NCI-H1436 treated with DMSO at 0.1 percent for 48 hours (cell line): ENCODE measurements around the gene RNF182.
"Not testable (repeated sequence)": the region's sequence is repeated elsewhere in the genome, so short reads cannot be mapped to it uniquely, and the experiment has no call there.

Source experiments
- DNase-seq: peaks from one replicate; lab custom pipeline; 2025; lab: John Stamatoyannopoulos, UW

RNF182 gene

DNA sequence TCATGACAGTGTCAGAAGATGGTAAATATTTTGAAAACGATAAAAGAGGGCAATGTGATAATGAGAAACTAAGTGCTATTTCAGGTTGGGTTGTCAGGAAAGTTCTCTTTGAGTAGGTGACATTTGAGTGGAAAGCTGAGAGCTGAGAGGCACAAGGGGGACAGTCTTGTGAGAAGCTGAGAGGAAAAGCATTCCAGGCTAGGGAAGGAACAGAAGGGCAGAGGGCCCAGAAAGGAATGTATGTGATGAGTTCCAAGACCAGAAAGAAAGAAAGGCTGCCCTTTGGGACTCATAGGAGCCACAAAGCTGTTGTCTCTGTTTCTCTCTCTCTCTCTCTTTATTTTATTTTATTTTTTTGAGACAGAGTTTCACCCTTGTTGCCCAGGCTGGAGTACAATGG is 7.6 kb upstream of the RNF182 start:
- DNase-seq: no peak

DNA sequence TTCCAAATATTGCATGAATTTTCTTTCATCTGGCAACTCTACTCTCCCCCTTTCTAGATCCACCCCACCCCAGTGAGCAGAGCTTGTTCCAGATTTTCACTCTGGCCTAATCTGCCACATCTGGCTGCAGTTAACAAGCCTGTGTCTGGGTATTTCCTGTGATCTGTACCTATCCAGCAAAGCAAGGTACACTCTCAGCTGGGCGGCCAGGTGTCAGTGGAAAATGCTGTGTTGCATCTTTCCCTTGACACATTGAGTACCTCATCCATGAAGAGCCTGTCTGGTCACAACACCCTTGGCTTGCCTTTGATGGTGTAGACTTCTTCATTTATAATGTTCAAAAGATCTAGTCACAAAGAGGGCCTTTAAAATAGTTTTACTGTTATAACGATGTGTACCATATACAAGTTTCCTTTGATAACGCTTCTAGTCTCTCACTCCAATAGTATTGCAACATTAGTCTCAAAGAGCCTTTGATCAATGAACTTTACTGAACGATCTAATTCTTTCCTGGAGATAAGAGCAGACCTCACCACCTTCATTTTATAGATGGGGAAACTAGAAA is 6.0 kb upstream of the RNF182 start:
- no peak for DNase-seq

DNA sequence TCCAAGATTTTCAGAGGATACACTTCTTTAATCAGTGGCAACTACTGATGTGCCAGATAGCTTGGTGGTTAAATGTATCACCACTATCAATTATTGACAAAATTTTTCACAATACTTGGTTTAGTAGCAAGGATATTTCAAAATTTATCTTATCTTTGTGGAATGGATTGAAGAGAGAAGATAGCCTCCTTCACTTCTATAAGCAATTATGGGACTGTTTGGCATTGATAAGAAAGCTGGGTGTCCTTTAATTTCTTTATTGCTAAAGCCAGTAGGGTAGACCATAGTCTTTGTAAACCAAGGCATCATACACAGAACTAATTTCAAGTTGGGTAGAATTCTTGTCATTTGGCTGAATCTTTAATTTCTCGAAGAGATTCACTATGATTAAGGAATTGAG is 4.9 kb upstream of the RNF182 start:
- no peak for DNase-seq

DNA sequence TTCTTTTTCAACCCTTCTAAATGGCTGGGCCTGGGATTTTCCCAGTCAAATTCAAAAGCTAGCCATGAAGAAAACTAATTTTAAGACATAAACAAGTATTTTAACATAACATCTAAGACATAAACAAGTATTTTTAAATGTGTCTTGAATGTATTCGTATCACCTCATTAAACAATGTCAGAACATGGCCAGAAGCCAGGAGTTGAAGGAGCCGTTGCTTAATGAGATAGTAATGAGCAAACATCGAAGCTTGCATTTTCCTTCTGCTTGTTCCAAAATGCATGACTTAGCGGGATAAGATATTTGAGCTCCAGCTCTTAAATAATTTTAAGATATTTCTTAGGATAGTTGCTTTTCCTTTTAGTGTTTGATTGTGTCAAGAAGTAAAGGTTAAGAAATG is 4.2 kb upstream of the RNF182 start:
- no peak for DNase-seq

- DNase-seq: no peak
These were observed 2.0 kb upstream of the RNF182 start for GRCh38 chr6:13922750-13923149.

GRCh38 chr6:13923527-13924145 is 1.1 kb upstream of the RNF182 start:
- DNase-seq: no peak

DNA sequence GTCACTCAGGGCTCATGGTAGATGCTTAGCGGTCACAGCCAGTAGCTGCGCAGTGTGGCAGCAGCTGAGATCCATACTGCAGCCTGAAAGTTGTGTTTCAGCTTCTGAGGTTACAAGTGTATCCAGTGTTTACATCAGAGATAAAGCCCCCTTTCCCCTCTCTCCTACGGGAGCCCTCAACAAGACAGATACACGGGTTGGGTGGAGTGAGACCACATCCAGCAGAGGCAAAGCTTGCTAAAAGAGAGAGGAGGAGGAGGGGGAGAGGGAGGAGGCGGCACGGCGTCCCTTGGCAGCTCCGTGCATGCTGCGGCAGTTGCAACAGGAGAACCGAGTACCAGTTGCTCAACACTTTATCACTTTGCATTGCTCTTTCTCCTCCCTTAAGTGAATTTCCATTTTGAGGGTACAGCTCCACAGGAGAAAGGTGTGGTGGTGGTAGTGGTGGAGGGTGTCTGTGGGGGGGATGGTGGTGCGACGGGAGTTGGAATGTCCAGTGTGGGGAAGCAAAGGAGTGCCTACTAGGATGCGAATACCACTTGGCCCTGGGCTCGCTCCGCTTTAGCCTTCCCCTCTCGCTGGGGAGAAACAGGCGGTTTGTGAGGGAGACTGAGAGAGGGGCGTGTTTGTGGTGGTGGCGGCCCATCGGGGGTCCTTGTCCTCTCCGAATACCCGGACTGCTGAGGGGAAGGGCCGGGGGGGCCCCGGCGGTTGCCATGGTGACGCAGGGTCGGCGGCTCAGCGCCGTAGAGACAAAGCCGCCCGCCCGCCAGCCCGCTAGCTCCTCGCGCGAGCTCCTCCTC is 405 bp upstream of the RNF182 start:
- no peak for DNase-seq

GRCh38 chr6:13926378-13926777 is 1.6 kb downstream of the RNF182 start:
- DNase-seq: no peak

DNA sequence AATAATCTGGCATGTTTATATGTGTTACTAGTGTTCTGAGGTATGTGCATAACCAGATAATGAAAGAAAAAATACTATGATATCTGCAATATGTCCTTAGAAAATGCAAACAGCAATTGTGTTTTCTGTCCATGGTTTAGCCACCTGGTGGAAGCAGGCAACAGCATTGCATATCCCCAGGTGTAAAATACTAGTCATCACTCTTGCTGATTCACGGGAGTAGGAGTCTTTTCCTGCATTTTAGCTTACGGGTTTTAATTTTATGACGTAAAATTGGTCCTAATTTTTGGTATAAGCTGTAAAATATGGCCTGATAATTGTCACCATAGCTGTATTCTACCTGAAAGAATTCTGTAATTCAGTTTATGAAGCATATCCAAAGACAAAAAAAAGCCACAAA is 2.5 kb downstream of the RNF182 start:
- DNase-seq: no peak

DNA sequence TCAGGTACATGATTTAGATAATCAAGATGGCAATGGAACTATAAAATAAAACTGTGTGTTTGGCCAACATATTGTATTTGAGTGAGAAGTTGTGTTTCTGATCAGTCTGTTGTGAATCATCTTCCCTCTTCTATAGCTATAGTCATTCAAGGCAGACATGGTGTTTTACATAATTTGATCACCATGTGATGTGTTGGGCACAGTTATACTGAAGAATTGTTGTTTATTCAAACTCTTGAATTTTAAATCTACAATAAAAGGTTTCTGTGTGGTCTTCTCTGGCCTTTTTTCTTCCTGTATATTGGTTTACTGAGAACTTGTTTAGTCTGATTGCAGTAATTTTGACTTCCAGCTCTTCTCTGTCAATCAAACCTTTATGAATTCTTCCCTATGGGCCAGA is 4.4 kb downstream of the RNF182 start:
- DNase-seq: no peak

- DNase-seq: no peak
These were observed 7.1 kb downstream of the RNF182 start for GRCh38 chr6:13931797-13932402.

DNA sequence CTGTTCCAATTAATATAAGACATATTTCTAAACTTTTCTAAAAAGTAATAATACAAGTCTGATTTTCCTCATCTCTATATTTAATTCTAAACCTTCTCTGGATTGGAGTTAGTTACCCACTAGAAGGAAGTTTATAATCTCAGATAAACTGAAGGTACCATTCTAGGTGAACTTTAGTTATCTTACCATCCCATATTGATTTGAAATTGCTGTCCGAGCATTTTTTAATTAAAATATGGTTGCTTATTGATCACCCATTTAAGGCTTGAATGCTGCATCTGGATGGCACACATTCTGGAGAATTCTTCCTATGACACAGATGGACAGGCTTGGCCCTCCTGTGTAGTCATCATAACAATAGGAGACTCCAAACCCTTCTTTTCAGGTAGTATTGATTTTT is 8.0 kb downstream of the RNF182 start:
- no peak for DNase-seq

DNA sequence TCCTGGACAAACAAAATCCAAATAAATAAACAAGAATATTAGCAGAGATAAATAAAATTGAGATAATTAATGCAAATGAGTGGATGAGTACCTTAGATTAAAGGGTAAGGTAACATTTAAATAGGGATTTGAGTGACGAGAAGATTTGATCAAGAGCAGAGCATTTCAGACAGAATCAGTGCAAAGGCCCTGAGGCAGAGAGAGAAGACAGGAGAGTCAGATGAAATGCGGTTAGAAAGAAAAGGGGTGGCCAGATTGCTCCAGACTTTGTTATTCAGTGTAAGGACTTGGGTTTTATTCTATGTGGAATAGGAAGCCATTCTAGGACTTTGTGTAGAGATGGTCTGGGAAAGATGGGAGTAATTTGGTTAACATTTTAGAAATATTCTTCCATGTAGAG is 10.0 kb downstream of the RNF182 start:
- DNase-seq: no peak

DNA sequence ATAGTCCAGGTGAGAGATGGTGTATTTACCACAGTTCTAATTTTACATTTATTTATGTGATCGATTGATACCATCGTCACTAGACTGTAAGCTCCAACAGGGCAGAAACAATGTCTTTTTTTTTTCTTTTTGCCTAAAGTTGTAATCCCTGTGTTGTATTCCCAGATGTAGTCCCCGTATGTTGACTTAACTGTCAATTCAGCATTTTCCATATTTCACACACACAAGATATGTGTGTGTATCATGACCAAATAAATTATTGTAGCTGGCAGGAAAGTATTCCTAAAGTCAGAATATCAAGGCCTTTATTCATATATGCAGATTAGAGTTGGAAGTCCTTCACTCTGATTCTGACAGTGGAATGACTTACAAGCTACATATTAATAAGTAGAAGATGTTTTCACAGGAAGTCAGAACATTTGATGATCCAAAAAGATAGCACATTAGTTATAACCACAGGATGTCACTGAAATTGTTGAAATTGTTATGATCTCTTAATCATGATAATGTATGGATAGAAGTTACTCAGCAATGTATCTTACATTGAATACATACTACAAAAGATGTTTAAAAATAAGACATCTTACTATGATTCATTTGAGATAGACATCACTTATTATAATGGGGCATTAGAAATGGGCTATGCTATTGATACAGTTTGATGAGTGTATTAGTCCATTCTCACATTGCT is 10.6 kb downstream of the RNF182 start:
- no peak for DNase-seq

DNA sequence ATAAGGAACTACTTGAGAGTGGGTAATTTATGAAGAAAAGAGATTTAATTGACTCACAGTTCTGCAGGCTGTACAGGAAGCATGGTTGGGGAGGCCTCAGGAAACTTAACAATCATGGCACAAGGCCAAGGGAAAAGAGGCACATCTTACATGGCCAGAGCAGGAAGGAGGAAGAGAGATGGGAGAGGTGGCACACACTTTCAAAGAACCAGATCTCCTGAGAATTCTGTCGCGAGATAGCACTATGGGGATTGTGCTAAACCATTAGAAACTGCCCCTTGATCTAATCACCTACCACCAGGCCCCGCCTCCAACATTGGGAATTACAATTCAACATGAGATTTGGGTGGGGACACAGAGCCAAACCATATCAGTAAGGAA is 11.1 kb downstream of the RNF182 start:
- not testable (repeated sequence) for DNase-seq

DNA sequence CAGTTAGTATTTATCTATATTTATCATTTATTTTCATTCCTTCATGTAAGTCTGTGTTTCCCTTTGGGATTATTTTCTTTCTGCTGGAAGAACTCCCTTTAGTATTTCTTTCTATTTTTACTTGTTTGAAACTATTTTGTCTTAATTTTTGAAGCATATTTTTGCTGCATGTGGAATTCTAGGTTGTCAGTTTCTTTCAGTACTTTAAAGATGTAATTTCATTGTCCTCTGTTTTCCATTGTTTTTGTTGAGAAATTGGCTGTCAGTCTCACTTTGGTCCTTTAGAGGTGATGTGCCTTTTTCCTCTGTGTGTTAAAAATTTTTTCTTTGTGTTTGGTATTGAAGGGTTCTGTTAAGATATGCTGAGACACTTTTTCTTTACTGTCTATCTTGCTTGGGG is 17.1 kb downstream of the RNF182 start:
- DNase-seq: no peak

DNA sequence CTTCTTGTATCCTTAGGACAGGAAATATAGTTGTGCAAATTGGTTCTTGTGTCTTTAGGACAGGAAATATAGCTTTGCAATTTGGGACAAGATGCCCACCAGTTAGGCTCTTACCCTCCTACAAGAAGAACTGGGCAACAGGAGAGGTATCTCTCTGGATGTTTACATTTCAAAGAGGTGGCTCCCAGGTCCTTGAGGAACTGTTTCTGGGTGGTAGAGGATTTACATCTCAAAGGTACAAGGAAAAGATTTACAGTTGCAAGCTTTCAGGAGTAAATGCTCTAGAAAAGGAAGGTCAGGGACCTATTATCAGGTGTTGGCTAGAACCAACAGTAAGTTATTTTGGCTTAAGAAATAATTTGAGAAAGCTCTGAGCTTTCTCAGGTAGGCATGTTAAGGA is 19.2 kb downstream of the RNF182 start:
- DNase-seq: no peak

DNA sequence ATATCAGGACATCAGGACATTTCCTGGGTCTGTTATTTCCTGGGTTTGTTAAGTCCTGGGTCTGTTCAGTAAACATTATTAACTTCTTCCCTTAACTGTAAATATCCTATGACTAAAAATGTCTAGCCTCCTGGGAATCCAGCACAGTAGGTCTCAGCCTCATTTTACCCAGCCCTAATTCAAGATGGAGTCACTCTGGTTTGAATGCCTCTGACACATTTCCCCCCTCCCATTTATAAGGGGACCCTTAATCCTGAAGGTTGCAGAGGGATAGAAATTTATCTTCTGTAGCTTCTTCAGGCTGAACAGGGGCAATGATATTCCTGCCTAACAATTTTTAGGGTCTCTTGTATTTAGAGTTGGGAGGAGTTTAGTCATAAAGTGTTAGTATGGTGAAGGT is 21.8 kb downstream of the RNF182 start:
- no peak for DNase-seq

DNA sequence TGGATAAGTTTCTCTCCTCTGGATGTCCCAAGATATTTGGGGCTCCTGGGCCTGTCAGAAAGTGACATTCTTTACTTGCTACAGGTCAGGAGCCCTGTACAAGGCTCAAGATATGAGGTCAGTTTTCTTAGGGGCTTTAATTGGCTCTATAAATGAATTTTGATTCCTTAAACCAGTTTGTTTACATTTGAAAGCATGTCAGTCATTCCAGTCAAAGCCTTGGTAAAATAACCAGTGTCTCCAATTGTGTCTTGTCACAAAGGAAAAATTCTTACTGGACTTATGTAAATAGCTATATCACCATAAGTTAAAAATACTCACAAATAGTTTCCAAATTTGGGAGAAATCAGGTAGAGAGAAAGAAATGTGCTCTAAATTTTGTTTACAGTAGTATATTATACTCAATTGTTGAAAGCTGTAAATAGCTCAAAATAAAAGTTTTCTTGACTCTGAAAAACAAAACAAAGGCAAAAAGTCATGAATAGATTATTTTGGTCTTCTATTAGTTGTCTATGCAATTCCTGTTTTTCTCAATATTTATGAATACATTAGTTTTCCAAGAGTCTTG is 22.9 kb downstream of the RNF182 start:
- no peak for DNase-seq

GRCh38 chr6:13952101-13952500 is 27.3 kb downstream of the RNF182 start:
- DNase-seq: no peak

DNA sequence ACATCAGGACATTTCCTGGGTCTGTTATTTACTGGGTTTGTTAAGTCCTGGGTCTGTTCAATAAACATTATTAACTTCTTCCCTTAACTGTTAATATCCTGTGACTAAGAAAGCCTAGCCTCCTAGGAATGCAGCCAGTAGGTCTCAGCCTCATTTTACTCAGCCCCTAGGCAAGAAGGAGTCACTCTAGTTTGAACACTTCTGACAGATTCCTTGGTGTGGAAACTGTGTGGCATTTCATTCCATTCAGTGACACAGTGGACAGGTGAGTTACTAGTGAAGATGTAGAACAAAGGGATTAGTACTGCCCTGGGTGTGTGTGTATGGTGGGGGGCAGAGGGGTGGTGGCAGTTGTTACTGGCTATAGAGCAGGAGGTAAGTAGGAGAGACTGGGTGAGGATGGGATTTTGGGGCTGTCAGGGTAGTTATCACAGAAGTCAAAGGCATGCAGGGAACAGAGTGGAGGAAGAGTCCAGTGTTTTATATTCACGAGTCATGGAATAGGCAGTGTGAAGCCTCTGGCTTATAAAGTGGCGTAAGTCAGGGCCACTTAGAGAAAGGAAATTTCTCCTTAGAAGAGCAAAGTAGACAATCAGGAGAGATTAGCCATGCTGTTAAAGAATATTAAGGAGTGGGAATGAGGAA is 28.4 kb downstream of the RNF182 start:
- no peak for DNase-seq
